ENCODE data around the gene FMOD.

DNA sequence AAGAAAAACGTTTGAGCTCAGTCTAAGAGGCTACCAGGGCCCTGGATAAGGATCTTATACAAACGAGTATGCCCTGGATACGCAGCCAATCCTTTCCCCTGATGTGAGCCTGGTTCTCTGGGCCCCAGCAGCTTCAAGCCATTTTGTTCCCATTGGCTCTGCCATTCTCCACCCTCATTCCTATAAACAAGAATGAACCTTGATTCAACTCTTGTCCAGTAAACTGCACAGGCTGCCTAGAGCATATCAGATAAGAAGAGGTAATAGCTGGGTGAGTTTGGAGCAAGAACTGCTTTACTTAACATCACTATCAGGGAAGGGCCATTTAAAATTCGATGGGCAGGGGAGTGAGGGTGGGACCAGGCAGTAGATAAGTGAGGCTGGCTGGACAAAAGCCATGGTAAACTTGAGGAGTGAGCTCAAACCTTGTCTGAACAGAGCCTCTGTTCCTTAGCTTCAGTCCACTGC lies 34.3 kb downstream of the FMOD start:
- TF ChIP-seq, protein P1, sequence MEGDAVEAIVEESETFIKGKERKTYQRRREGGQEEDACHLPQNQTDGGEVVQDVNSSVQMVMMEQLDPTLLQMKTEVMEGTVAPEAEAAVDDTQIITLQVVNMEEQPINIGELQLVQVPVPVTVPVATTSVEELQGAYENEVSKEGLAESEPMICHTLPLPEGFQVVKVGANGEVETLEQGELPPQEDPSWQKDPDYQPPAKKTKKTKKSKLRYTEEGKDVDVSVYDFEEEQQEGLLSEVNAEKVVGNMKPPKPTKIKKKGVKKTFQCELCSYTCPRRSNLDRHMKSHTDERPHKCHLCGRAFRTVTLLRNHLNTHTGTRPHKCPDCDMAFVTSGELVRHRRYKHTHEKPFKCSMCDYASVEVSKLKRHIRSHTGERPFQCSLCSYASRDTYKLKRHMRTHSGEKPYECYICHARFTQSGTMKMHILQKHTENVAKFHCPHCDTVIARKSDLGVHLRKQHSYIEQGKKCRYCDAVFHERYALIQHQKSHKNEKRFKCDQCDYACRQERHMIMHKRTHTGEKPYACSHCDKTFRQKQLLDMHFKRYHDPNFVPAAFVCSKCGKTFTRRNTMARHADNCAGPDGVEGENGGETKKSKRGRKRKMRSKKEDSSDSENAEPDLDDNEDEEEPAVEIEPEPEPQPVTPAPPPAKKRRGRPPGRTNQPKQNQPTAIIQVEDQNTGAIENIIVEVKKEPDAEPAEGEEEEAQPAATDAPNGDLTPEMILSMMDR (IDR thresholded peaks at IDR 0.05), result no peak
- no peak for TF ChIP-seq POLR2A (IDR thresholded peaks at IDR 0.05)

Data from right lobe of liver (tissue), 4 donors.